Neuronal stem cell (in vitro differentiated cells): ENCODE results near the gene CHST9.

Experiments
- DNase-seq: peaks from one replicate; pipeline ENCODE4 v3.0.0-alpha.2; 2013; ENCODE audit warnings: low spot score
- H2AFZ ChIP-seq: one replicate; pipeline ENCODE4 v1.6.1; 2013; ENCODE audit warnings: mild to moderate bottlenecking, low read length, inconsistent platforms
- H2AK5ac ChIP-seq: 2 replicates; pipeline ENCODE4 v1.6.1; 2013; ENCODE audit warnings: low read depth, mild to moderate bottlenecking, inconsistent platforms, low read length, moderate library complexity, mixed read lengths
- H2BK120ac ChIP-seq: 2 replicates; pipeline ENCODE4 v1.6.1; 2013; ENCODE audit warnings: low read depth, mild to moderate bottlenecking, inconsistent platforms, low read length, moderate library complexity, mixed read lengths
- H2BK12ac ChIP-seq: one replicate; pipeline ENCODE4 v1.6.1; 2013; ENCODE audit warnings: low read length, inconsistent platforms
- H2BK15ac ChIP-seq: 2 replicates; pipeline ENCODE4 v1.6.1; 2013; ENCODE audit warnings: mild to moderate bottlenecking, low read length, inconsistent platforms, mixed read lengths
- H2BK5ac ChIP-seq: one replicate; pipeline ENCODE4 v1.6.1; 2013; ENCODE audit warnings: inconsistent platforms, mild to moderate bottlenecking, low read length, moderate library complexity
- H3K14ac ChIP-seq: one replicate; pipeline ENCODE4 v1.6.1; 2013; ENCODE audit warnings: low read length, inconsistent platforms
- H3K18ac ChIP-seq: 2 replicates; pipeline ENCODE4 v1.6.1; 2013; ENCODE audit warnings: low read length, inconsistent platforms
- H3K23ac ChIP-seq: 2 replicates; pipeline ENCODE4 v1.6.1; 2013; ENCODE audit warnings: low read depth, mild to moderate bottlenecking, mixed read lengths, low read length, inconsistent platforms; ENCODE audit not compliant: poor library complexity
- H3K27ac ChIP-seq: replicated peaks from 3 replicates; pipeline ENCODE4 v1.5.1; 2013; ENCODE audit warnings: low read length, inconsistent platforms
- H3K27me3 ChIP-seq, 3 experiments: 2 replicates each; pipeline ENCODE4 v1.6.1; 2013; ENCODE audit warnings: low read length in 3 of 3, mild to moderate bottlenecking in 2 of 3, inconsistent platforms in 1 of 3, low read depth in 1 of 3, mixed read lengths in 1 of 3, moderate library complexity in 1 of 3; ENCODE audit not compliant: control insufficient read depth in 3 of 3, insufficient read depth in 3 of 3
- H3K36me3 ChIP-seq, 2 donors: replicated peaks in 1 of 2; 2 replicates each; pipeline ENCODE4 v1.6.1; 2013; ENCODE audit warnings: low read length in 2 of 2; ENCODE audit not compliant: control insufficient read depth in 2 of 2, insufficient read depth in 2 of 2
- H3K4ac ChIP-seq: 2 replicates; pipeline ENCODE4 v1.6.1; 2013; ENCODE audit warnings: inconsistent platforms, mild to moderate bottlenecking, low read length, moderate library complexity
- H3K4me1 ChIP-seq, 2 donors: 1 replicate in 1 of 2; 2 replicates in 1 of 2; pipeline ENCODE4 v1.6.1; 2013; ENCODE audit warnings: low read length in 2 of 2, low read depth in 1 of 2; ENCODE audit not compliant: control insufficient read depth in 2 of 2, insufficient read depth in 1 of 2
- H3K4me2 ChIP-seq: one replicate; pipeline ENCODE4 v1.6.1; 2013; ENCODE audit warnings: mild to moderate bottlenecking, low read length, inconsistent platforms; ENCODE audit not compliant: insufficient read depth, poor library complexity, severe bottlenecking
- H3K4me3 ChIP-seq, 2 donors: 2 replicates each; pipeline ENCODE4 v1.5.1; 2013; ENCODE audit warnings: low read length in 2 of 2, mild to moderate bottlenecking in 2 of 2, inconsistent platforms in 1 of 2, moderate library complexity in 1 of 2
- H3K79me1 ChIP-seq: one replicate; pipeline ENCODE4 v1.6.1; 2013; ENCODE audit warnings: low read depth, mild to moderate bottlenecking, inconsistent platforms, low read length, moderate library complexity
- H3K9ac ChIP-seq: one replicate; pipeline ENCODE4 v1.6.1; 2013; ENCODE audit warnings: mild to moderate bottlenecking, low read depth, low read length, inconsistent platforms; ENCODE audit not compliant: poor library complexity
- H3K9me3 ChIP-seq, 2 donors: replicated peaks in 1 of 2; 2 replicates each; pipeline versions ENCODE3 to v1.6.1; 2013; ENCODE audit warnings: low read length in 2 of 2, mild to moderate bottlenecking in 2 of 2, inconsistent platforms in 1 of 2, low read depth in 1 of 2, mixed read lengths in 1 of 2, moderate library complexity in 1 of 2; ENCODE audit not compliant: control insufficient read depth in 2 of 2, insufficient read depth in 1 of 2
- H4K8ac ChIP-seq: one replicate; pipeline ENCODE4 v1.6.1; 2013; ENCODE audit warnings: low read depth, mild to moderate bottlenecking, inconsistent platforms, low read length, moderate library complexity
- H4K91ac ChIP-seq: one replicate; pipeline ENCODE4 v1.6.1; 2013; ENCODE audit warnings: low read length, low read depth, mild to moderate bottlenecking, inconsistent platforms; ENCODE audit not compliant: poor library complexity
- WGBS, 2 donors: extraction: QIAGEN DNeasy Blood & Tissue Kit; methylation state at CpG; one replicate each; pipeline ENCODE4 v1.1.7; 2013; ENCODE audit warnings: missing lambda C conversion rate in 2 of 2, mixed read lengths in 1 of 2; ENCODE audit not compliant: insufficient read length in 2 of 2, insufficient replicate concordance in 1 of 2; ENCODE audit errors: extremely low coverage in 2 of 2; 5-methylcytosine and 5-hydroxymethylcytosine counted together

CHST9 gene

GRCh38 chr18:27009293-27009692 is 175.8 kb downstream of the CHST9 start:
- Histone ChIP-seq H3K18ac (no peak overlapping the region), H4K8ac (no peak overlapping the region), H3K27me3 (no peaks in the 10 kb centered on the region), H3K4me3 (no peak overlapping the region), H3K9me3 (no peaks in the 10 kb centered on the region), H3K27ac (no peak overlapping the region), H3K23ac (no peak overlapping the region), H3K4me1 (no peaks in the 10 kb centered on the region), H2BK5ac (no peak overlapping the region), H2BK12ac (no peak overlapping the region), H2AFZ (no peak overlapping the region), H3K14ac (no peak overlapping the region), H3K9ac (no peak overlapping the region), H3K79me1 (no peaks in the 10 kb centered on the region), H3K4ac (no peak overlapping the region), H3K36me3 (no peaks in the 10 kb centered on the region), H3K4me2 (no peak overlapping the region), H4K91ac (no peak overlapping the region), H2BK15ac (no peak overlapping the region), H2AK5ac (no peak overlapping the region), H2BK120ac (no peak overlapping the region)
- no peak for DNase-seq
- WGBS, 2 donors: no CpG with 5 or more reads among the region's 1 CpG

- H2BK120ac ChIP-seq: no peak overlapping the region
- no peaks in the 10 kb centered on the region for H3K36me3 ChIP-seq
- H3K4ac ChIP-seq: no peak overlapping the region
- no peak overlapping the region for H2AFZ ChIP-seq
- no peak overlapping the region for H3K23ac ChIP-seq
- no peak overlapping the region for H3K4me3 ChIP-seq
- H2BK15ac ChIP-seq: no peak overlapping the region
- no peaks in the 10 kb centered on the region for H3K9me3 ChIP-seq
- no peak overlapping the region for H2BK5ac ChIP-seq
- no peak for DNase-seq
- H2AK5ac ChIP-seq: no peak overlapping the region
- H4K8ac ChIP-seq: no peak overlapping the region
- H3K9ac ChIP-seq: no peak overlapping the region
- no peak overlapping the region for H3K4me2 ChIP-seq
- no peaks in the 10 kb centered on the region for H3K79me1 ChIP-seq
- no peak overlapping the region for H3K18ac ChIP-seq
- H2BK12ac ChIP-seq: no peak overlapping the region
- H3K27ac ChIP-seq: no peak overlapping the region
- no peak overlapping the region for H4K91ac ChIP-seq
- WGBS, 2 donors: no CpG with 5 or more reads among the region's 3 CpGs
- H3K14ac ChIP-seq: no peak overlapping the region
- no peaks in the 10 kb centered on the region for H3K27me3 ChIP-seq
- no peaks in the 10 kb centered on the region for H3K4me1 ChIP-seq
Measured at GRCh38 chr18:27008575-27008974, 176.5 kb downstream of the CHST9 start.

- WGBS, 2 donors: no CpG with 5 or more reads among the region's 2 CpGs
- no peaks in the 10 kb centered on the region for H3K4me1 ChIP-seq
- no peak overlapping the region for H3K27ac ChIP-seq
- H3K23ac ChIP-seq: no peak overlapping the region
- no peaks in the 10 kb centered on the region for H3K27me3 ChIP-seq
- no peaks in the 10 kb centered on the region for H3K36me3 ChIP-seq
- H4K8ac ChIP-seq: no peak overlapping the region
- no peak overlapping the region for H2AFZ ChIP-seq
- no peak overlapping the region for H2BK15ac ChIP-seq
- no peak overlapping the region for H3K4me3 ChIP-seq
- H4K91ac ChIP-seq: no peak overlapping the region
- no peak overlapping the region for H3K4ac ChIP-seq
- H3K79me1 ChIP-seq: no peaks in the 10 kb centered on the region
- H2BK5ac ChIP-seq: no peak overlapping the region
- no peak overlapping the region for H2BK120ac ChIP-seq
- no peak overlapping the region for H2BK12ac ChIP-seq
- no peak for DNase-seq
- no peak overlapping the region for H2AK5ac ChIP-seq
- H3K14ac ChIP-seq: no peak overlapping the region
- H3K9ac ChIP-seq: no peak overlapping the region
- no peak overlapping the region for H3K4me2 ChIP-seq
- no peaks in the 10 kb centered on the region for H3K9me3 ChIP-seq
- H3K18ac ChIP-seq: no peak overlapping the region
Measured at GRCh38 chr18:27007880-27008279, 177.2 kb downstream of the CHST9 start.

- H4K91ac ChIP-seq: no peak overlapping the region
- H3K4me1 ChIP-seq: no peaks in the 10 kb centered on the region
- no peaks in the 10 kb centered on the region for H3K9me3 ChIP-seq
- no peak overlapping the region for H4K8ac ChIP-seq
- no peak overlapping the region for H3K18ac ChIP-seq
- DNase-seq: no peak
- H3K4ac ChIP-seq: no peak overlapping the region
- H3K23ac ChIP-seq: no peak overlapping the region
- no peak overlapping the region for H2BK15ac ChIP-seq
- H3K79me1 ChIP-seq: no peaks in the 10 kb centered on the region
- H3K9ac ChIP-seq: no peak overlapping the region
- no peak overlapping the region for H2BK5ac ChIP-seq
- no CpG with 5 or more reads among the region's 1 CpG for WGBS, 2 donors
- H3K14ac ChIP-seq: no peak overlapping the region
- no peak overlapping the region for H2BK120ac ChIP-seq
- no peaks in the 10 kb centered on the region for H3K27me3 ChIP-seq
- no peak overlapping the region for H2BK12ac ChIP-seq
- H3K27ac ChIP-seq: no peak overlapping the region
- no peak overlapping the region for H2AK5ac ChIP-seq
- no peak overlapping the region for H3K4me3 ChIP-seq
- H2AFZ ChIP-seq: no peak overlapping the region
- H3K4me2 ChIP-seq: no peak overlapping the region
- no peaks in the 10 kb centered on the region for H3K36me3 ChIP-seq
Measured at GRCh38 chr18:27005589-27005988, 179.5 kb downstream of the CHST9 start.
